HG03108 (cell line): ENCODE results near the gene CSTB.

Experiments
- ATAC-seq: cut with Tn5 transposase; IDR thresholded peaks from one replicate; pipeline ENCODE4 v1.9.1; 2021; ENCODE audit warnings: moderate library complexity; ENCODE audit not compliant: unreplicated experiment

Gene CSTB

GRCh38 chr21:43733529-43734071 lies 42.5 kb downstream of the CSTB start:
- no peak for ATAC-seq

GRCh38 chr21:43733060-43733459 lies 43.0 kb downstream of the CSTB start:
- no peak for ATAC-seq

- no peak for ATAC-seq
Observed at GRCh38 chr21:43731891-43732711, 44.0 kb downstream of the CSTB start.

GRCh38 chr21:43731476-43731875 lies 44.6 kb downstream of the CSTB start:
- no peak for ATAC-seq

GRCh38 chr21:43728467-43729390 lies 47.4 kb downstream of the CSTB start:
- peak; percentile 61 for ATAC-seq

GRCh38 chr21:43728154-43728466 lies 48.0 kb downstream of the CSTB start:
- ATAC-seq = no peak

GRCh38 chr21:43727519-43728153 lies 48.5 kb downstream of the CSTB start:
- no peak for ATAC-seq

- ATAC-seq = no peak
Observed at GRCh38 chr21:43726686-43727518, 49.2 kb downstream of the CSTB start.
